ENCODE data around the gene KLHDC10. TPM values are rescaled to one million over a fixed set of nuclear protein-coding genes. Genes with fewer than 3 reads are reported as not detected.
"Not testable (repeated sequence)": the region's sequence is repeated elsewhere in the genome, so short reads cannot be mapped to it uniquely, and the experiment has no call there.

KLHDC10 gene
- polyA plus RNA-seq, 2 of the 4 experiments (the other 2 are of a cell fraction): 25.7 to 35.0 TPM

DNA sequence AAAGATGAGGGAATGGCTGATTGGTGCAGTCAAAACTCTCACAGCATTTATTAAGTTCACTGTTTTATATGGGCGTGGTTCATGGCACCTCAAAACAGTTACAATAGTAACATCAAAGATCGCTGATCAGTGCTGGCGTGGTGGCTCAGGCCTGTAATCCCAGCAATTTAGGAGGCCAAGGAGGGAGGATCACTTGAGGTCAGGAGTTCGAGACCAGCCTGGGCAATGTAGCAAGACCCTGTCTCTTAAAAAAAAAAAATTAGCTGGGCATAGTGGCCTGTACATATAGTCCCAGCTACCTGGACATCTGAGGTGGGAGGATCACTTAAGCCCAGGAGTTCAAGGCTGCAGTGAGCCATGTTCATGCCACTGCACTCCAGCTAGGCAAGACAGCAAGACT lies 48.5 kb downstream of the KLHDC10 start (continued):
- TF ChIP-seq RNF2 (IDR thresholded peaks at IDR 0.05; ENCODE audit: borderline replicate concordance, low read depth): no peak
- no peak for TF ChIP-seq TFCP2L1 (CRISPR knock-in tag; IDR thresholded peaks at IDR 0.05)
- TF ChIP-seq, protein P1, sequence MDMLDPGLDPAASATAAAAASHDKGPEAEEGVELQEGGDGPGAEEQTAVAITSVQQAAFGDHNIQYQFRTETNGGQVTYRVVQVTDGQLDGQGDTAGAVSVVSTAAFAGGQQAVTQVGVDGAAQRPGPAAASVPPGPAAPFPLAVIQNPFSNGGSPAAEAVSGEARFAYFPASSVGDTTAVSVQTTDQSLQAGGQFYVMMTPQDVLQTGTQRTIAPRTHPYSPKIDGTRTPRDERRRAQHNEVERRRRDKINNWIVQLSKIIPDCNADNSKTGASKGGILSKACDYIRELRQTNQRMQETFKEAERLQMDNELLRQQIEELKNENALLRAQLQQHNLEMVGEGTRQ (IDR thresholded peaks at IDR 0.05): no peak
- no peak for TF ChIP-seq NR3C1 (IDR thresholded peaks at IDR 0.05)
- TF ChIP-seq, protein P2, sequence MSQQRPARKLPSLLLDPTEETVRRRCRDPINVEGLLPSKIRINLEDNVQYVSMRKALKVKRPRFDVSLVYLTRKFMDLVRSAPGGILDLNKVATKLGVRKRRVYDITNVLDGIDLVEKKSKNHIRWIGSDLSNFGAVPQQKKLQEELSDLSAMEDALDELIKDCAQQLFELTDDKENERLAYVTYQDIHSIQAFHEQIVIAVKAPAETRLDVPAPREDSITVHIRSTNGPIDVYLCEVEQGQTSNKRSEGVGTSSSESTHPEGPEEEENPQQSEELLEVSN (IDR thresholded peaks at IDR 0.05; ENCODE audit: borderline replicate concordance, low read depth): no peak
- no peak for TF ChIP-seq RARB (CRISPR knock-in tag; IDR thresholded peaks at IDR 0.05)
- no peak for TF ChIP-seq SREBF2 (IDR thresholded peaks at IDR 0.05)
- no peak for TF ChIP-seq HEYL (CRISPR knock-in tag; IDR thresholded peaks at IDR 0.05)
- TF ChIP-seq MAFK (IDR thresholded peaks at IDR 0.05; ENCODE audit: partially characterized antibody): no peak

DNA sequence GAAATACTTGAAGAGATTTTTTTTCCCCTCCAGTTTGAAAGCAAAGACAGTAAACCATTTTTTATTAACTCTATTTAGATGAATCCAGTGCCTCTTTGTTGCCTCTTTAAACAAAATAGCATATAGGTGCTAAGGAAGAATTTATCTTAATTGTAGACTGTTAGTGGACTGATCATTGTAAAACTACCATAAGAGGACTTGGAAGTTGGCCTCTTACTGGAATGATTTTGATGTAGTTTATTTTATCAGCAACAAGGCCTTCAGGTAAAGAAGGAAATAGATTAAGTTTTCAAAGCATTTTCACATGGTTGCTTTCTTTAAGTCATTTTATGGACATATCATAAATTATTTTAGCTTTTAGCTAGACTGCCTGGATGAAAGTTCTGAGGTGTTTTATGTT lies 53.2 kb downstream of the KLHDC10 start:
- POLR2A ChIA-PET: no interaction called here
- ATAC-seq (no peak), FAIRE-seq (no peak), DNase-seq (ENCODE audit: low read depth in 1 of 2, low spot score in 1 of 2) (no peak)
- H3K4me3 ChIP-seq: no peak overlapping the region
- no peaks in the 10 kb centered on the region for H3K9me3 ChIP-seq
- TF ChIP-seq CBX2 (IDR thresholded peaks at IDR 0.05; ENCODE audit: borderline replicate concordance, low read depth) (no peak), RFX5 (IDR thresholded peaks at IDR 0.05) (no peak), MAFK (IDR thresholded peaks at IDR 0.05; ENCODE audit: partially characterized antibody) (no peak), HDAC2 (IDR thresholded peaks at IDR 0.05) (no peak), TFCP2L1 (CRISPR knock-in tag; IDR thresholded peaks at IDR 0.05) (no peak), CEBPB (IDR thresholded peaks at IDR 0.05) (no peak), CBX8 (IDR thresholded peaks at IDR 0.05) (no peak), CHD4 (IDR thresholded peaks at IDR 0.05; ENCODE audit: borderline replicate concordance) (no peak)
- TF ChIP-seq, protein P3, sequence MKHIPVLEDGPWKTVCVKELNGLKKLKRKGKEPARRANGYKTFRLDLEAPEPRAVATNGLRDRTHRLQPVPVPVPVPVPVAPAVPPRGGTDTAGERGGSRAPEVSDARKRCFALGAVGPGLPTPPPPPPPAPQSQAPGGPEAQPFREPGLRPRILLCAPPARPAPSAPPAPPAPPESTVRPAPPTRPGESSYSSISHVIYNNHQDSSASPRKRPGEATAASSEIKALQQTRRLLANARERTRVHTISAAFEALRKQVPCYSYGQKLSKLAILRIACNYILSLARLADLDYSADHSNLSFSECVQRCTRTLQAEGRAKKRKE (CRISPR knock-in tag; IDR thresholded peaks at IDR 0.05; ENCODE audit: low read depth): no peak
- TF ChIP-seq, protein P4, sequence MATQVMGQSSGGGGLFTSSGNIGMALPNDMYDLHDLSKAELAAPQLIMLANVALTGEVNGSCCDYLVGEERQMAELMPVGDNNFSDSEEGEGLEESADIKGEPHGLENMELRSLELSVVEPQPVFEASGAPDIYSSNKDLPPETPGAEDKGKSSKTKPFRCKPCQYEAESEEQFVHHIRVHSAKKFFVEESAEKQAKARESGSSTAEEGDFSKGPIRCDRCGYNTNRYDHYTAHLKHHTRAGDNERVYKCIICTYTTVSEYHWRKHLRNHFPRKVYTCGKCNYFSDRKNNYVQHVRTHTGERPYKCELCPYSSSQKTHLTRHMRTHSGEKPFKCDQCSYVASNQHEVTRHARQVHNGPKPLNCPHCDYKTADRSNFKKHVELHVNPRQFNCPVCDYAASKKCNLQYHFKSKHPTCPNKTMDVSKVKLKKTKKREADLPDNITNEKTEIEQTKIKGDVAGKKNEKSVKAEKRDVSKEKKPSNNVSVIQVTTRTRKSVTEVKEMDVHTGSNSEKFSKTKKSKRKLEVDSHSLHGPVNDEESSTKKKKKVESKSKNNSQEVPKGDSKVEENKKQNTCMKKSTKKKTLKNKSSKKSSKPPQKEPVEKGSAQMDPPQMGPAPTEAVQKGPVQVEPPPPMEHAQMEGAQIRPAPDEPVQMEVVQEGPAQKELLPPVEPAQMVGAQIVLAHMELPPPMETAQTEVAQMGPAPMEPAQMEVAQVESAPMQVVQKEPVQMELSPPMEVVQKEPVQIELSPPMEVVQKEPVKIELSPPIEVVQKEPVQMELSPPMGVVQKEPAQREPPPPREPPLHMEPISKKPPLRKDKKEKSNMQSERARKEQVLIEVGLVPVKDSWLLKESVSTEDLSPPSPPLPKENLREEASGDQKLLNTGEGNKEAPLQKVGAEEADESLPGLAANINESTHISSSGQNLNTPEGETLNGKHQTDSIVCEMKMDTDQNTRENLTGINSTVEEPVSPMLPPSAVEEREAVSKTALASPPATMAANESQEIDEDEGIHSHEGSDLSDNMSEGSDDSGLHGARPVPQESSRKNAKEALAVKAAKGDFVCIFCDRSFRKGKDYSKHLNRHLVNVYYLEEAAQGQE (IDR thresholded peaks at IDR 0.05): no peak
- no peaks in the 10 kb centered on the region for H3K4me1 ChIP-seq
- no peak overlapping the region for H3K4me2 ChIP-seq
- CTCF ChIA-PET: interaction anchor here (1.6 kb wide), 1 partner anchor 52 kb away, joined by 4 read pairs; no protein-coding TSS in a partner anchor
- H3K27ac ChIP-seq: no peak overlapping the region

DNA sequence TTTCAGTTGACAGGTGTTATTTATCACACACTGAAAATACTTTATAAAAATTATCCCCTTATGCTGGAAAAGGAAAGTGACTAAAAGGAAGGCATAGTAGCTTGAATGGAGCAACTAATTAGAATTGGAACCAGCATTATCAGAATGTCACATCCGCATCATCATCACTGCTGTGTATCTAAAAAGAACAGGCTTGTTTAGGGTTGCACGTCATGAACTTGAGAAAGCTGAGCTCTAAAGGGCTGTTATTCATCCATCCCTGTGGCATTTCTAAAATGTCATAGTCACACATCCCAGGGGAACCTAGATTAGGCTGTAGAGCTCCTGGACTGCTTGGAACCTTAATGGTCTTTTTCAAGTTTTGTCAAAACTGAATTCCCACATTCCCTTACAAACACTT lies 54.4 kb downstream of the KLHDC10 start:
- TF ChIP-seq POLR2AphosphoS2 (conservative IDR thresholded peaks at IDR 0.05; ENCODE audit: low read length) (no peak), RARB (CRISPR knock-in tag; IDR thresholded peaks at IDR 0.05) (no peak), CBX8 (IDR thresholded peaks at IDR 0.05) (no peak), POLR2A (IDR thresholded peaks at IDR 0.05; ENCODE audit: low read length) (no peak), GATA3 (IDR thresholded peaks at IDR 0.05; ENCODE audit: borderline replicate concordance) (no peak), HOXB5 (CRISPR knock-in tag; IDR thresholded peaks at IDR 0.05) (no peak)
- TF ChIP-seq, protein P2 (IDR thresholded peaks at IDR 0.05; ENCODE audit: borderline replicate concordance, low read depth): no peak
- Histone ChIP-seq H3K4me3 (no peak overlapping the region), H3K4me2 (no peak overlapping the region), H3K27ac (no peak overlapping the region), H3K9me3 (no peaks in the 10 kb centered on the region), H3K4me1 (no peaks in the 10 kb centered on the region)
- ChIA-PET CTCF (interaction anchor here (1.6 kb wide), 1 partner anchor 53 kb away, joined by 4 read pairs; no protein-coding TSS in a partner anchor), POLR2A (no interaction called here)
- no peak for DNase-seq (ENCODE audit: low read depth in 1 of 2, low spot score in 1 of 2)
- 89% methylated on average over 2 of the region's 2 CpGs for WGBS (ENCODE audit: missing lambda C conversion rate)
- ATAC-seq: no peak
- no peak for FAIRE-seq

DNA sequence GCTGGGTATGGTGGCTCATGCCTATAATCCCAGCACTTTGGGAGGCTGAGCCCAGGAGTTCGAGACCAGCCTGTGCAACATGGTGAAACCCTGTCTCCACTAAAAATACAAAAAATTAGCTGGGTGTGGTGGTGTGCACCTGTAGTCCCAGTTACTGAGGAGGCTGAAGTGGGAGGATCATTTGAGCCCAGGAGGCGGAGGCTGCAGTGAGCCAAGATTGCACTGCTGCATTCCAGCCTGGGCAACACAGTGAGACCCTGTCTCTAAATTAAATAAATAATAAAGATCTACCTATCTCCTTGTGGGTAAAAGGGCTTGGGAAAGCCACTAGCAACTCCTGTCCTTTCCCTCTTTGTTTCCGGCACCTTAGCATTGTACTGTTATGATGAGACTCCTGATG lies 56.5 kb downstream of the KLHDC10 start:
- H3K4me1 ChIP-seq; DNase-seq (ENCODE audit: low read depth in 1 of 2, low spot score in 1 of 2); H3K27ac ChIP-seq; FAIRE-seq; H3K4me2 ChIP-seq; H3K9me3 ChIP-seq; ATAC-seq; H3K4me3 ChIP-seq: not testable (repeated sequence)
- ChIA-PET CTCF (interaction anchor here (1.3 kb wide), 1 partner anchor 12 kb away, joined by 3 read pairs; no protein-coding TSS in a partner anchor), POLR2A (interaction anchor here (1.3 kb wide), 1 partner anchor 9 kb away, joined by 4 read pairs; no protein-coding TSS in a partner anchor)
- WGBS (ENCODE audit: missing lambda C conversion rate): 95% methylated on average over 3 of the region's 3 CpGs

Measured in A549 (cell line).